SK-N-SH (cell line): ENCODE measurements around the gene SIX4.

ENCODE experiments used
- CHD2 ChIP-seq: fragments of 150-350 bp; IDR thresholded peaks from 2 replicates; pipeline ENCODE4 v1.6.1; 2018; ENCODE audit warnings: low read length; ENCODE audit not compliant: partially characterized antibody
- EZH2phosphoT487 ChIP-seq: fragments of 200-600 bp; sonication (generic); IDR thresholded peaks from 2 replicates; pipeline ENCODE4 v1.6.1; 2017; ENCODE audit warnings: low read depth, mixed run types, mild to moderate bottlenecking, antibody characterized with exemption, moderate library complexity, borderline replicate concordance
- POLR2AphosphoS5 ChIP-seq: IDR thresholded peaks from 2 replicates; pipeline ENCODE4 v1.6.1; 2012; ENCODE audit warnings: low read depth, low read length
- RAD21 ChIP-seq: IDR thresholded peaks from 2 replicates; pipeline ENCODE4 v1.6.1; 2012; ENCODE audit warnings: mild to moderate bottlenecking, low read length
- SMC3 ChIP-seq: IDR thresholded peaks from 2 replicates; pipeline ENCODE4 v1.6.1; 2012; ENCODE audit warnings: low read depth, low read length, improper control_type of control experiment
- TAF1 ChIP-seq: IDR thresholded peaks from 2 replicates; pipeline ENCODE4 v1.6.1; 2012; ENCODE audit warnings: low read depth, mild to moderate bottlenecking, low read length, moderate library complexity, borderline replicate concordance
- TF ChIP-seq, protein P1 (sequence below): fragments of 200-600 bp; sonication (generic); IDR thresholded peaks from 2 replicates; pipeline ENCODE4 v1.6.1; 2017; ENCODE audit warnings: antibody characterized with exemption, mild to moderate bottlenecking, moderate library complexity
- TF ChIP-seq, protein P2 (sequence below): IDR thresholded peaks from 2 replicates; pipeline ENCODE4 v1.4.0; 2012; ENCODE audit warnings: low read depth, borderline replicate concordance
- TF ChIP-seq, protein P3 (sequence below): IDR thresholded peaks from 2 replicates; pipeline ENCODE4 v1.6.1; 2012; ENCODE audit warnings: mild to moderate bottlenecking, low read depth, low read length, moderate library complexity
- TF ChIP-seq, protein P4 (sequence below): IDR thresholded peaks from 2 replicates; pipeline ENCODE4 v1.4.0; 2012; ENCODE audit warnings: low read depth

DNA sequence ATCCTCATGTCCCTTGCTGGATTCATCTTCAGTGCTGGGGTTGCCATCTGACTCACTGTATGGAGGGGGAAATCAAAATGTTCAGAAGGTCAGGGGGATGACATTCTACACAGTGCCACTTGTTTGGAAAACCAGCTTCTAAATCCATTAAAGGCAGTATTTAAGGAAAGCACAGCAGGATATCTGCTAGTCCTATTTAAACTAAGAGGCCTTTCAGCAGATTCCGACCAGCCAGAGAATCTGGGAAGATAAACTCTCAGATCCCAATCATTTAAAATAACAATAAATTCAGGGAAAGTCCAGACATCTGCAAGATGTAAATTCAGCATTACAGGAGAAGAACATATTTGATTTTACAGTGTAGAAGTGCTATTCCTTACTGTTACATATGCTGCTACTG, 3.8 kb downstream of the SIX4 start:
- TF ChIP-seq, protein P1, sequence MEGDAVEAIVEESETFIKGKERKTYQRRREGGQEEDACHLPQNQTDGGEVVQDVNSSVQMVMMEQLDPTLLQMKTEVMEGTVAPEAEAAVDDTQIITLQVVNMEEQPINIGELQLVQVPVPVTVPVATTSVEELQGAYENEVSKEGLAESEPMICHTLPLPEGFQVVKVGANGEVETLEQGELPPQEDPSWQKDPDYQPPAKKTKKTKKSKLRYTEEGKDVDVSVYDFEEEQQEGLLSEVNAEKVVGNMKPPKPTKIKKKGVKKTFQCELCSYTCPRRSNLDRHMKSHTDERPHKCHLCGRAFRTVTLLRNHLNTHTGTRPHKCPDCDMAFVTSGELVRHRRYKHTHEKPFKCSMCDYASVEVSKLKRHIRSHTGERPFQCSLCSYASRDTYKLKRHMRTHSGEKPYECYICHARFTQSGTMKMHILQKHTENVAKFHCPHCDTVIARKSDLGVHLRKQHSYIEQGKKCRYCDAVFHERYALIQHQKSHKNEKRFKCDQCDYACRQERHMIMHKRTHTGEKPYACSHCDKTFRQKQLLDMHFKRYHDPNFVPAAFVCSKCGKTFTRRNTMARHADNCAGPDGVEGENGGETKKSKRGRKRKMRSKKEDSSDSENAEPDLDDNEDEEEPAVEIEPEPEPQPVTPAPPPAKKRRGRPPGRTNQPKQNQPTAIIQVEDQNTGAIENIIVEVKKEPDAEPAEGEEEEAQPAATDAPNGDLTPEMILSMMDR, result no peak
- TF ChIP-seq CHD2, result no peak
- no peak for TF ChIP-seq POLR2AphosphoS5
- TF ChIP-seq, protein P2, sequence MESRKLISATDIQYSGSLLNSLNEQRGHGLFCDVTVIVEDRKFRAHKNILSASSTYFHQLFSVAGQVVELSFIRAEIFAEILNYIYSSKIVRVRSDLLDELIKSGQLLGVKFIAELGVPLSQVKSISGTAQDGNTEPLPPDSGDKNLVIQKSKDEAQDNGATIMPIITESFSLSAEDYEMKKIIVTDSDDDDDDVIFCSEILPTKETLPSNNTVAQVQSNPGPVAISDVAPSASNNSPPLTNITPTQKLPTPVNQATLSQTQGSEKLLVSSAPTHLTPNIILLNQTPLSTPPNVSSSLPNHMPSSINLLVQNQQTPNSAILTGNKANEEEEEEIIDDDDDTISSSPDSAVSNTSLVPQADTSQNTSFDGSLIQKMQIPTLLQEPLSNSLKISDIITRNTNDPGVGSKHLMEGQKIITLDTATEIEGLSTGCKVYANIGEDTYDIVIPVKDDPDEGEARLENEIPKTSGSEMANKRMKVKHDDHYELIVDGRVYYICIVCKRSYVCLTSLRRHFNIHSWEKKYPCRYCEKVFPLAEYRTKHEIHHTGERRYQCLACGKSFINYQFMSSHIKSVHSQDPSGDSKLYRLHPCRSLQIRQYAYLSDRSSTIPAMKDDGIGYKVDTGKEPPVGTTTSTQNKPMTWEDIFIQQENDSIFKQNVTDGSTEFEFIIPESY, result no peak
- TF ChIP-seq, protein P3, sequence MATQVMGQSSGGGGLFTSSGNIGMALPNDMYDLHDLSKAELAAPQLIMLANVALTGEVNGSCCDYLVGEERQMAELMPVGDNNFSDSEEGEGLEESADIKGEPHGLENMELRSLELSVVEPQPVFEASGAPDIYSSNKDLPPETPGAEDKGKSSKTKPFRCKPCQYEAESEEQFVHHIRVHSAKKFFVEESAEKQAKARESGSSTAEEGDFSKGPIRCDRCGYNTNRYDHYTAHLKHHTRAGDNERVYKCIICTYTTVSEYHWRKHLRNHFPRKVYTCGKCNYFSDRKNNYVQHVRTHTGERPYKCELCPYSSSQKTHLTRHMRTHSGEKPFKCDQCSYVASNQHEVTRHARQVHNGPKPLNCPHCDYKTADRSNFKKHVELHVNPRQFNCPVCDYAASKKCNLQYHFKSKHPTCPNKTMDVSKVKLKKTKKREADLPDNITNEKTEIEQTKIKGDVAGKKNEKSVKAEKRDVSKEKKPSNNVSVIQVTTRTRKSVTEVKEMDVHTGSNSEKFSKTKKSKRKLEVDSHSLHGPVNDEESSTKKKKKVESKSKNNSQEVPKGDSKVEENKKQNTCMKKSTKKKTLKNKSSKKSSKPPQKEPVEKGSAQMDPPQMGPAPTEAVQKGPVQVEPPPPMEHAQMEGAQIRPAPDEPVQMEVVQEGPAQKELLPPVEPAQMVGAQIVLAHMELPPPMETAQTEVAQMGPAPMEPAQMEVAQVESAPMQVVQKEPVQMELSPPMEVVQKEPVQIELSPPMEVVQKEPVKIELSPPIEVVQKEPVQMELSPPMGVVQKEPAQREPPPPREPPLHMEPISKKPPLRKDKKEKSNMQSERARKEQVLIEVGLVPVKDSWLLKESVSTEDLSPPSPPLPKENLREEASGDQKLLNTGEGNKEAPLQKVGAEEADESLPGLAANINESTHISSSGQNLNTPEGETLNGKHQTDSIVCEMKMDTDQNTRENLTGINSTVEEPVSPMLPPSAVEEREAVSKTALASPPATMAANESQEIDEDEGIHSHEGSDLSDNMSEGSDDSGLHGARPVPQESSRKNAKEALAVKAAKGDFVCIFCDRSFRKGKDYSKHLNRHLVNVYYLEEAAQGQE, result no peak
- no peak for TF ChIP-seq SMC3
- TF ChIP-seq RAD21, result no peak
- TF ChIP-seq, protein P4, sequence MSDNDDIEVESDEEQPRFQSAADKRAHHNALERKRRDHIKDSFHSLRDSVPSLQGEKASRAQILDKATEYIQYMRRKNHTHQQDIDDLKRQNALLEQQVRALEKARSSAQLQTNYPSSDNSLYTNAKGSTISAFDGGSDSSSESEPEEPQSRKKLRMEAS, result no peak
- TF ChIP-seq TAF1, result no peak
- TF ChIP-seq EZH2phosphoT487, result no peak
